ENCODE results near the gene ABCG1.

The ABCG1 gene

DNA sequence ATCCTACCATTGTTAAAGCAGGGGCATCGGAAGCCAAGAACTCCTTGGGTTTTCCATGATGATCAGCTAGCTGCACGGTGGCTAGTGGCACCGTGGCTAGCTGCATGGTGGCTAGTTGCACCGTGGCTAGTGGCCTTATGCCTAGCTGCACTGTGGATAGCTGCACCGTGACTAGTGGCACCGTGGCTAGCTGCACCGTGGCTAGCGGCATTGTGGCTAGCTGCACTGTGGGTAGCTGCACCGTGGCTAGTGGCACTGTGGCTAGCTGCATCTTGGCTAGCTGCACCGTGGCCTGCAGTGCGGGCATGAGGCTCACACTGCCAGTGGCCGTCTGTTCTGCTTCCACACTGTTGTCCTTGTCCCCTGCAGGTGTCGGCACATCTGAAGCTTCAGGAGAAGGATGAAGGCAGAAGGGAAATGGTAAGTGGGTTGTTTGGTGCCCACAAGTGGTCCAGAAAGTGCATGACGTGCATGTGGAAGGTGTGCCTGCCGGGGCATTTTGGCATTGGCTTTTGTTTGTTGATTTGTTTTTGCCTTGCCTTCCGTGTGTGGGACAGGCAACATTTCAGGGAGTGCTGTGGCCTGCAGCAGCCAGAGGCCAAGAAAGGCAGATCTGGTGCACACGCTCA lies 57.7 kb downstream of the ABCG1 start:
- TF ChIP-seq, protein P1, sequence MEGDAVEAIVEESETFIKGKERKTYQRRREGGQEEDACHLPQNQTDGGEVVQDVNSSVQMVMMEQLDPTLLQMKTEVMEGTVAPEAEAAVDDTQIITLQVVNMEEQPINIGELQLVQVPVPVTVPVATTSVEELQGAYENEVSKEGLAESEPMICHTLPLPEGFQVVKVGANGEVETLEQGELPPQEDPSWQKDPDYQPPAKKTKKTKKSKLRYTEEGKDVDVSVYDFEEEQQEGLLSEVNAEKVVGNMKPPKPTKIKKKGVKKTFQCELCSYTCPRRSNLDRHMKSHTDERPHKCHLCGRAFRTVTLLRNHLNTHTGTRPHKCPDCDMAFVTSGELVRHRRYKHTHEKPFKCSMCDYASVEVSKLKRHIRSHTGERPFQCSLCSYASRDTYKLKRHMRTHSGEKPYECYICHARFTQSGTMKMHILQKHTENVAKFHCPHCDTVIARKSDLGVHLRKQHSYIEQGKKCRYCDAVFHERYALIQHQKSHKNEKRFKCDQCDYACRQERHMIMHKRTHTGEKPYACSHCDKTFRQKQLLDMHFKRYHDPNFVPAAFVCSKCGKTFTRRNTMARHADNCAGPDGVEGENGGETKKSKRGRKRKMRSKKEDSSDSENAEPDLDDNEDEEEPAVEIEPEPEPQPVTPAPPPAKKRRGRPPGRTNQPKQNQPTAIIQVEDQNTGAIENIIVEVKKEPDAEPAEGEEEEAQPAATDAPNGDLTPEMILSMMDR (IDR thresholded peaks at IDR 0.05; ENCODE audit: poor library complexity, severe bottlenecking): no peak
- no peaks in the 10 kb centered on the region for H3K4me1 ChIP-seq (ENCODE audit: insufficient read depth, poor library complexity, severe bottlenecking)
- no peak for ATAC-seq (ENCODE audit: low read depth)
- no peak overlapping the region for H3K4me3 ChIP-seq (ENCODE audit: severe bottlenecking)
- H3K36me3 ChIP-seq (ENCODE audit: low read depth): no peaks in the 10 kb centered on the region
- no peaks in the 10 kb centered on the region for H3K27me3 ChIP-seq (ENCODE audit: insufficient read depth, poor library complexity, severe bottlenecking)
- no peak for DNase-seq (ENCODE audit: low spot score)
- no peaks in the 10 kb centered on the region for H3K9me3 ChIP-seq (ENCODE audit: severe bottlenecking)
- H3K27ac ChIP-seq (ENCODE audit: poor library complexity, severe bottlenecking): no peak overlapping the region

DNA sequence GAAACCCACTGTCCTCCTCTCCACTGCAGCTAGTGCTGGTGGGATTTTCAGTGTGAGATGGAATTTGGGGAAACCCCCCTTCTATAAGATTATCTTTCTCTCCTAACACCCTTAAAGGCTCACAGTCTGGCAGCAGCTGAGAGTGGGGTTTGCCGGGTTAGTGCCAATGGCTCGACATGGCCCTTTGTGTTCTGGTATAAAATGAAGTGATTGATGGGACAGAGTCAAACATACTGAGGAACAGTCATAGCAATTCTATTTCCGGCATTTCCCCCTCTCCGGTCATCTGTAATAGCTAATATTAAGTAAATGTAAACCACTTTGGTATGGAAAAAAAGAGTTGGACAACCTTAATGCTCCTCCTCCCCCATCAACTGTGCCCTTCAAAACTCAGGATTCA lies 58.7 kb downstream of the ABCG1 start:
- H3K4me3 ChIP-seq (ENCODE audit: severe bottlenecking): no peak overlapping the region
- H3K9me3 ChIP-seq (ENCODE audit: severe bottlenecking): no peaks in the 10 kb centered on the region
- DNase-seq (ENCODE audit: low spot score) (no peak), ATAC-seq (ENCODE audit: low read depth) (no peak)
- H3K36me3 ChIP-seq (ENCODE audit: low read depth): no peaks in the 10 kb centered on the region
- no peak overlapping the region for H3K27ac ChIP-seq (ENCODE audit: poor library complexity, severe bottlenecking)
- H3K4me1 ChIP-seq (ENCODE audit: insufficient read depth, poor library complexity, severe bottlenecking): no peaks in the 10 kb centered on the region
- no peaks in the 10 kb centered on the region for H3K27me3 ChIP-seq (ENCODE audit: insufficient read depth, poor library complexity, severe bottlenecking)
- TF ChIP-seq, protein P1 (IDR thresholded peaks at IDR 0.05; ENCODE audit: poor library complexity, severe bottlenecking): no peak

DNA sequence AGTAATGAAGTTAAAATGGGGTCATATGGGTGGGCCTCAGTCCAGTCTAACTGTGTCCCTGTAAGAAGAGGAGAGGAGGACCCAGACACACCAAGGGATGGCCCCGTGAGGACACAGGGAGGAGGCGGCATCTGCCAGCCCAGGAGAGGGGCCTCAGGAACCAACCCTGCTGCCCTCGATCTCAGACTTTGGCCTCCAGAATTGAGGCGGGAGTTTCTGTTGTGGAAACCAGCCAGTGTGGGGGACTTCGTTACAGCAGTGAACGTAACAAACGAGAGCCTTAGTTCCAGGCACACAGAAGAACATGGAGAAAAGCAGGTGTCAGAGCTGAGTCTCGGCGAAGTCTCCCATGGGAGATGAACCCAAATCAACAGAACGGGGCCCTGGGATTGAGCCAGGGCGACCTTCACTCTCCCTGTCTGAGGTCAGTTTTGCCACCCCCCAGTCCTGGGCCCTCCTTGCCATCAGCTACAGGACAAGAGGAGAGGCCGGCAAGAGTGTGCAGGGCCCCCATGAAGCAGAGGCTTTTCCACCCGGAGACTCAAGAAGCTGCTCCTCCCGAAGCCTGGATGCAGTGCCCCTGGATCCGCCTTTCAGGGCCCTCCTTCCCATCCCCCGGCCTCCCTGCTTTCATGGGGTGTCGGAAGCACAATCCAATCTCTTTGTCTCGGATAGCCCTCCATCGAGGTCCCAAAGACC lies 59.7 kb downstream of the ABCG1 start:
- ATAC-seq (ENCODE audit: low read depth) (no peak), DNase-seq (ENCODE audit: low spot score) (no peak)
- Histone ChIP-seq H3K4me3 (ENCODE audit: severe bottlenecking) (no peak overlapping the region), H3K27me3 (ENCODE audit: insufficient read depth, poor library complexity, severe bottlenecking) (no peaks in the 10 kb centered on the region), H3K36me3 (ENCODE audit: low read depth) (no peaks in the 10 kb centered on the region), H3K27ac (ENCODE audit: poor library complexity, severe bottlenecking) (no peak overlapping the region), H3K9me3 (ENCODE audit: severe bottlenecking) (no peaks in the 10 kb centered on the region), H3K4me1 (ENCODE audit: insufficient read depth, poor library complexity, severe bottlenecking) (no peaks in the 10 kb centered on the region)
- TF ChIP-seq, protein P1 (IDR thresholded peaks at IDR 0.05; ENCODE audit: poor library complexity, severe bottlenecking): no peak

DNA sequence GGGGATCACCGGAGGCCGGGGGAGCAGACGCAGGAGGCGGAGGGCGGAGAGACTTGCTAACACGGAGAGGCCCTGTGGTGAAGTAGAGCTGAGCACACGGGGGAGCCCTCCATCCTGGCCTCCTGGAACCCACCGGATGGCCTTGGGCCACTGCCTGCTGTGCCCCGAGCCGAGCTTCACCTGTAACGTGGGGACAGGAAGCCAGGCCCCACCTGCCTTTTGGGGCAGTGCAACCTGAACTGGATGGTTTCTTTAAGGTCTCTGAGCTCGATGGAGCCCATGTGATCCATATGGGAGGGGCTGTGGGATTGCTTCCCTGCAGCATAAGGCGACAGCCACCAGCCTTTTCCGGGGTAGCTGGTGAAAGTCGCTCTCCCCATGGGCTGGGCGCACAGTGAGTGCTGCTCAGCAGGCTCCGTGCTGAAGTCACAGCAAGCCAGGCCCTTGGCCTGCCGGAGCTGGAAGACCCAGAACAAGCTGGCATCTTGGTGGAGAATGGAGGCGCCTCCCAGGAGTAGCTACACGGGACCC lies 60.5 kb downstream of the ABCG1 start:
- H3K4me1 ChIP-seq (ENCODE audit: insufficient read depth, poor library complexity, severe bottlenecking): no peaks in the 10 kb centered on the region
- H3K36me3 ChIP-seq (ENCODE audit: low read depth): no peaks in the 10 kb centered on the region
- no peaks in the 10 kb centered on the region for H3K27me3 ChIP-seq (ENCODE audit: insufficient read depth, poor library complexity, severe bottlenecking)
- no peak for ATAC-seq (ENCODE audit: low read depth)
- TF ChIP-seq, protein P1 (IDR thresholded peaks at IDR 0.05; ENCODE audit: poor library complexity, severe bottlenecking): no peak
- H3K9me3 ChIP-seq (ENCODE audit: severe bottlenecking): no peaks in the 10 kb centered on the region
- no peak overlapping the region for H3K27ac ChIP-seq (ENCODE audit: poor library complexity, severe bottlenecking)
- no peak for DNase-seq (ENCODE audit: low spot score)
- H3K4me3 ChIP-seq (ENCODE audit: severe bottlenecking): no peak overlapping the region

DNA sequence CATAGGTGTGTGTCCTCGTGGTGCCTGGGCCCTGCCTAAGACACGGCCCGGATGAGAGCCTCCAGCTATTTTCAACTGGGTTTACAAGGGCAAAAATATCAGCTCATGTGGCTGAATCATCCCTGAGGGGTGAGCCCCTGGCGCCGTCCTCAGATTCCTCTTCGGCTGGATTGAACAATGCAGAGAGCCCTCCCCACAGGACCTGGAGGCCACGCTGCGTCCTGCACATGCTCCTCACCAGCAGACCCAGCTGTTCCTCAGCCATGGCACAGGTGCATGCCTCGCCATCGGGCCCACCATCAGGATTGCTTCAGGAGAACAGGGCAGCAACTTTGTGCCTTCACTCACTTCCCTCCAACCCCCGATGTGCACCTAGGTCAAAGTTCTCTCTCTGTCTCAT lies 60.9 kb downstream of the ABCG1 start:
- TF ChIP-seq, protein P1 (IDR thresholded peaks at IDR 0.05; ENCODE audit: poor library complexity, severe bottlenecking): no peak
- no peak overlapping the region for H3K4me3 ChIP-seq (ENCODE audit: severe bottlenecking)
- no peak overlapping the region for H3K27ac ChIP-seq (ENCODE audit: poor library complexity, severe bottlenecking)
- no peaks in the 10 kb centered on the region for H3K4me1 ChIP-seq (ENCODE audit: insufficient read depth, poor library complexity, severe bottlenecking)
- no peaks in the 10 kb centered on the region for H3K9me3 ChIP-seq (ENCODE audit: severe bottlenecking)
- H3K36me3 ChIP-seq (ENCODE audit: low read depth): no peaks in the 10 kb centered on the region
- no peaks in the 10 kb centered on the region for H3K27me3 ChIP-seq (ENCODE audit: insufficient read depth, poor library complexity, severe bottlenecking)
- DNase-seq (ENCODE audit: low spot score) (no peak), ATAC-seq (ENCODE audit: low read depth) (no peak)
